Measurements from ENCODE around the gene PAK5.

Gene PAK5

DNA sequence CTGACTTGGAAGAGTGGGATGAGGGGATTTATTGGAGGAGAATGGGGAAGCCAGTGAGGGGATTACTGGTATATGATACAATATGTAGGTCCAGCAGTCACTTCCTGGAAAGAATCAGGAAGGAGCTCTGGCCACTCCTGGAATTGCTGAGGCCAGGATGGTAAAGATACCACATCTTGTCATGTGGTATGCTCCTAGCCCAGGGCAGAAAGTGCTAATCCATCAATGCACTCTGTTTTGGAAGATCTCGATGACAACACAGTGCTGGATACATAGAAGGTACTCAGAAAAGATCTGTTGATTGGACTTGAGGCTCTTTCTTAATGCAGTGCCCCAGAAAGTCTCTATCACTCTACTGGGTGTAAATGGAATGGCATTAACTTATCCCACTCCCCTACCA lies 271.9 kb downstream of the PAK5 start:
- DNase-seq (ENCODE audit: extremely low spot score): no peak
- no peak for TF ChIP-seq CTCF (IDR thresholded peaks at IDR 0.05; ENCODE audit: control extremely low read depth, extremely low read depth, low read depth, missing control alignments)
- ChIA-PET POLR2A (no interaction called here), CTCF (no interaction called here)

- no peak for DNase-seq (ENCODE audit: extremely low spot score)
- no peak for TF ChIP-seq CTCF (IDR thresholded peaks at IDR 0.05; ENCODE audit: control extremely low read depth, extremely low read depth, low read depth, missing control alignments)
- ChIA-PET POLR2A (no interaction called here), CTCF (no interaction called here)
Observed at GRCh38 chr20:9565910-9566550, 272.8 kb downstream of the PAK5 start.

DNA sequence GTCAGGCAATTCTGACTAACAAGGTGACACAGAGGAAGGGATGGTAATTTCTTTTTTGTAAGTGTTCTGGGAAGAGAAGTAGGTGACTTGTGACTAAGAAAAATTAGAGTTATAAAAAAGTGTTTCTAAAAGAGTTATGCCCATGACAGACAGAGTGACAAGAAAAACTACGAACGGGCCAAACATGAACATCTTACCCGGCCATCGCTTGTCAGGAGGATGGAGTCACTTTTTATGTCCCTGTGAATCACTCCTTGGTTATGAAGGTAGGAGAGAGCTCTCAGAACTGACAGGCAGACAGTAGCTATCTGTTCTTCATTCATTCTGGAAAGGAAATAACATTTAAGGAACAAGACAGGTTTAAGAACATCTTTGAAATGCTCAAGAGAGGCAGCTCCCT lies 281.5 kb downstream of the PAK5 start:
- no peak for TF ChIP-seq CTCF (IDR thresholded peaks at IDR 0.05; ENCODE audit: control extremely low read depth, extremely low read depth, low read depth, missing control alignments)
- ChIA-PET POLR2A (no interaction called here), CTCF (interaction anchor here (1.8 kb wide), 1 partner anchor 149 kb away, joined by 4 read pairs; no protein-coding TSS in a partner anchor)
- no peak for DNase-seq (ENCODE audit: extremely low spot score)

- DNase-seq (ENCODE audit: extremely low spot score): no peak
- no peak for TF ChIP-seq CTCF (IDR thresholded peaks at IDR 0.05; ENCODE audit: control extremely low read depth, extremely low read depth, low read depth, missing control alignments)
- CTCF ChIA-PET: no interaction called here
- POLR2A ChIA-PET: no interaction called here
Observed at GRCh38 chr20:9555781-9556180, 283.1 kb downstream of the PAK5 start.

- CTCF ChIA-PET: no interaction called here
- POLR2A ChIA-PET: no interaction called here
- DNase-seq (ENCODE audit: extremely low spot score): no peak
- TF ChIP-seq CTCF (IDR thresholded peaks at IDR 0.05; ENCODE audit: control extremely low read depth, extremely low read depth, low read depth, missing control alignments): no peak
Observed at GRCh38 chr20:9551808-9552550, 286.9 kb downstream of the PAK5 start.

DNA sequence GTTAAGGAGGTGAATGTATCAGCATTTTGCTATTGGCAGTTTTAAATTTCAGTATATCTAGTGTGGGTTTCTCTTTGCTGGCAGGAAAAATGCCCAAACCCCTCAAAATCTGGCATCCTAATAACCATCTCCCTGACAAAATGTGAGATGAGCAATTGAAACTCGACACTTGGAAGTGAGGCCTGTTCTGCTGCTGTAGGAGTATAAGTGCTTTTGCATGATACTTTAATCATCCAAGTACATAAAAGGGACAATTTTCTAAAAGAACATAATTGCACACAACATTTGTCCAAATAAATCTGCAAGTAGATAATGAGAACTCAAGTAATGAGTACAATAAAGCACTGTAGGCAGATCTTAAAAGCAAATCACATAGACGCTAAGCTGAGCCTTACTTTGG lies 288.0 kb downstream of the PAK5 start:
- ChIA-PET CTCF (no interaction called here), POLR2A (no interaction called here)
- no peak for DNase-seq (ENCODE audit: extremely low spot score)
- TF ChIP-seq CTCF (IDR thresholded peaks at IDR 0.05; ENCODE audit: control extremely low read depth, extremely low read depth, low read depth, missing control alignments): no peak

Data from GM10248 (cell line).